HG03354 (cell line): ENCODE results near the gene CAT.

Experiments used
- ATAC-seq: cut with Tn5 transposase; IDR thresholded peaks from one replicate; pipeline ENCODE4 v1.9.1; 2021; ENCODE audit warnings: mild to moderate bottlenecking; ENCODE audit not compliant: unreplicated experiment, poor library complexity, severe bottlenecking

CAT gene

GRCh38 chr11:34454308-34455032 is 15.7 kb downstream of the CAT start:
- ATAC-seq = no peak

- no peak for ATAC-seq
Measured at GRCh38 chr11:34457607-34458006, 18.9 kb downstream of the CAT start.

GRCh38 chr11:34458525-34458924 is 19.8 kb downstream of the CAT start:
- no peak for ATAC-seq

GRCh38 chr11:34459507-34460162 is 20.9 kb downstream of the CAT start:
- no peak for ATAC-seq

- ATAC-seq = no peak
Measured at GRCh38 chr11:34460278-34460677, 21.5 kb downstream of the CAT start.

- no peak for ATAC-seq
Measured at GRCh38 chr11:34461215-34461614, 22.5 kb downstream of the CAT start.

- no peak for ATAC-seq
Measured at GRCh38 chr11:34464591-34465051, 25.9 kb downstream of the CAT start.

GRCh38 chr11:34466802-34467488 is 28.2 kb downstream of the CAT start:
- no peak for ATAC-seq

GRCh38 chr11:34468209-34468841 is 29.6 kb downstream of the CAT start:
- no peak for ATAC-seq

GRCh38 chr11:34473603-34474169 is 35.0 kb downstream of the CAT start:
- no peak for ATAC-seq

GRCh38 chr11:34475656-34476055 is 36.9 kb downstream of the CAT start:
- ATAC-seq = no peak

- no peak for ATAC-seq
Measured at GRCh38 chr11:34476849-34477248, 38.1 kb downstream of the CAT start.

- no peak for ATAC-seq
Measured at GRCh38 chr11:34478845-34479663, 40.3 kb downstream of the CAT start.

GRCh38 chr11:34480314-34480713 is 41.6 kb downstream of the CAT start:
- no peak for ATAC-seq

GRCh38 chr11:34481307-34481706 is 42.6 kb downstream of the CAT start:
- no peak for ATAC-seq

- ATAC-seq = no peak
Measured at GRCh38 chr11:34483106-34483874, 44.6 kb downstream of the CAT start.

- ATAC-seq = no peak
Measured at GRCh38 chr11:34487430-34487829, 48.7 kb downstream of the CAT start.

- ATAC-seq = no peak
Measured at GRCh38 chr11:34488855-34489557, 50.3 kb downstream of the CAT start.
